Panc1 (cell line): Measurements from ENCODE around the gene BEST3. TPM values are rescaled to one million over a fixed set of nuclear protein-coding genes. Genes with fewer than 3 reads are reported as not detected.

Experiments used
- ATAC-seq: fragments of 200-7000 bp; cut with Tn5 transposase; 2 replicates; pipeline ENCODE4 v1.9.1; 2020; ENCODE audit warnings: mild to moderate bottlenecking, moderate library complexity
- BruUV-seq: library from RNA; stranded (reverse); fragments of 400-500 nt; replicated peaks from 2 replicates; lab custom pipeline; 2021; lab: Mats Ljungman, UMichigan
- CTCF ChIA-PET: fragments of 300-600 bp; sonication (Branson Sonifier 250); formaldehyde crosslinking; loops from one replicate; lab custom pipeline; 2022; ENCODE audit warnings: antibody characterized with exemption; lab: Charles Lee
- POLR2A ChIA-PET: fragments of 300-600 bp; sonication (Branson Sonifier 250); formaldehyde crosslinking; loops from one replicate; lab custom pipeline; 2022; ENCODE audit warnings: antibody characterized with exemption; lab: Charles Lee
- DNase-seq: peaks from one replicate; pipeline ENCODE4 v3.0.0-alpha.2; 2010; ENCODE audit warnings: low read depth, low spot score
- H3K27ac ChIP-seq: 2 replicates; pipeline ENCODE4 v1.5.1; 2011; ENCODE audit warnings: mild to moderate bottlenecking, low read length, inconsistent platforms
- H3K27me3 ChIP-seq: fragments of 200-500 bp; sonication (Bioruptor generic); 2 replicates; pipeline ENCODE4 v1.6.0; 2014; ENCODE audit warnings: low read length, inconsistent platforms; ENCODE audit not compliant: control insufficient read depth, insufficient read depth
- H3K36me3 ChIP-seq: fragments of 200-500 bp; sonication (Bioruptor generic); 2 replicates; pipeline ENCODE4 v1.5.1; 2014; ENCODE audit warnings: inconsistent platforms, mild to moderate bottlenecking, low read length, moderate library complexity; ENCODE audit not compliant: control insufficient read depth, insufficient read depth
- H3K4me1 ChIP-seq: 2 replicates; pipeline ENCODE4 v1.5.1; 2011; ENCODE audit warnings: inconsistent platforms, mild to moderate bottlenecking, low read length, moderate library complexity; ENCODE audit not compliant: control insufficient read depth, insufficient read depth
- H3K4me3 ChIP-seq, 2 experiments: 2 replicates each; pipeline ENCODE4 v1.5.1; 2011 to 2012; ENCODE audit warnings: low read depth in 2 of 2, low read length in 2 of 2, mild to moderate bottlenecking in 2 of 2, inconsistent platforms in 1 of 2, moderate library complexity in 1 of 2
- H3K9me3 ChIP-seq: fragments of 200-500 bp; sonication (Bioruptor generic); 2 replicates; pipeline ENCODE4 v1.5.1; 2014; ENCODE audit warnings: low read depth, mild to moderate bottlenecking, inconsistent platforms, low read length, moderate library complexity; ENCODE audit not compliant: control insufficient read depth, insufficient read depth
- CTCF ChIP-seq: fragments of 450-650 bp; IDR thresholded peaks from 2 replicates; pipeline ENCODE4 v1.5.1; 2017; ENCODE audit warnings: mild to moderate bottlenecking
- POLR2AphosphoS5 ChIP-seq: IDR thresholded peaks from 2 replicates; pipeline ENCODE4 v1.6.1; 2012; ENCODE audit warnings: mild to moderate bottlenecking, low read depth, low read length, moderate library complexity
- REST ChIP-seq, 2 experiments: IDR thresholded peaks; 2 replicates each; pipeline ENCODE4 v1.6.1; 2011 to 2012; ENCODE audit warnings: low read depth in 2 of 2, control low read depth in 1 of 2, low read length in 1 of 2, mild to moderate bottlenecking in 1 of 2, moderate library complexity in 1 of 2; ENCODE audit not compliant: insufficient read depth in 1 of 2
- SIN3A ChIP-seq: IDR thresholded peaks from 2 replicates; pipeline ENCODE4 v1.6.1; 2012; ENCODE audit warnings: low read depth, mild to moderate bottlenecking, low read length, moderate library complexity, borderline replicate concordance; ENCODE audit not compliant: insufficient read depth
- TCF7L2 ChIP-seq: IDR thresholded peaks from 2 replicates; pipeline ENCODE4 v1.6.1; 2011; ENCODE audit warnings: mild to moderate bottlenecking, low read depth, low read length, inconsistent platforms
- in situ Hi-C: cut with HindIII; loops from 2 replicates; pipeline ENCODE4 v1.10.0; 2016; ENCODE audit warnings: low sequenced_read_pairs, low pct_unique_long_range_greater_than_20kb
- intact Hi-C: fragments of 100-400 bp; cut with micrococcal nuclease; formaldehyde crosslinking; loops from one replicate; pipeline ENCODE4 v1.10.0; 2022; ENCODE audit not compliant: unreplicated experiment
- total RNA-seq: library from RNA; stranded (reverse); gene quantifications from one replicate; pipeline ENCODE4 v1.2.1, GENCODE V29; 2021; ENCODE audit not compliant: unreplicated experiment

Gene BEST3
- total RNA-seq, 1 experiment from 2014 or later: 0.67 TPM

GRCh38 chr12:69726922-69727321, 27.8 kb upstream of the BEST3 start:
- ATAC-seq (no peak), DNase-seq (no peak)
- in situ Hi-C loops (no loop called here), intact Hi-C loops (no loop called here)
- Histone ChIP-seq H3K9me3 (no peaks in the 10 kb centered on the region), H3K27me3 (no peaks in the 10 kb centered on the region), H3K4me1 (no peaks in the 10 kb centered on the region), H3K4me3 (no peak overlapping the region), H3K36me3 (no peaks in the 10 kb centered on the region), H3K27ac (no peak overlapping the region)
- BruUV-seq: no TSS peak
- ChIA-PET POLR2A (no interaction called here), CTCF (no interaction called here)
- TF ChIP-seq POLR2AphosphoS5 (no peak), SIN3A (no peak), REST (IDR thresholded peaks at IDR 0.05; ENCODE audit: insufficient read depth in 1 of 2, low read depth in 2 of 2, low read length in 1 of 2) (no peak), TCF7L2 (no peak), CTCF (no peak)

GRCh38 chr12:69720750-69721149, 21.6 kb upstream of the BEST3 start:
- ChIA-PET CTCF (interaction anchor here (0.6 kb wide), 1 partner anchor 15 kb away, joined by 5 read pairs; no protein-coding TSS in a partner anchor), POLR2A (no interaction called here)

More at GRCh38 chr12:69720750-69721149, 21.6 kb upstream of the BEST3 start:
- intact Hi-C loops (no loop called here), in situ Hi-C loops (no loop called here)
- TF ChIP-seq CTCF: no peak
- ATAC-seq: no peak
- BruUV-seq: no TSS peak
- Histone ChIP-seq H3K4me1 (no peaks in the 10 kb centered on the region), H3K36me3 (no peaks in the 10 kb centered on the region), H3K27ac (no peak overlapping the region), H3K4me3 (no peak overlapping the region), H3K27me3 (no peaks in the 10 kb centered on the region), H3K9me3 (no peaks in the 10 kb centered on the region)
- no peak for DNase-seq
